H9 (cell line): Measurements from ENCODE around the gene TSACC. TPM values are rescaled to one million over a fixed set of nuclear protein-coding genes. Genes with fewer than 3 reads are reported as not detected.
A peak's percentile ranks its signal among the peaks of the same experiment; 100 is the strongest.

Experiments
- DNase-seq: peaks from one replicate; pipeline ENCODE4 v3.0.0-alpha.2; 2017
- H2AFZ ChIP-seq: one replicate; pipeline ENCODE4 v1.6.1; 2013; ENCODE audit warnings: mild to moderate bottlenecking, low read length, control low read depth, moderate library complexity
- H2AK5ac ChIP-seq: 2 replicates; pipeline ENCODE4 v1.6.1; 2013; ENCODE audit warnings: low read length, control low read depth, mixed read lengths; ENCODE audit not compliant: insufficient read length
- H2BK120ac ChIP-seq: one replicate; pipeline ENCODE4 v1.6.1; 2013; ENCODE audit warnings: low read depth, mild to moderate bottlenecking, low read length, control low read depth, inconsistent platforms; ENCODE audit not compliant: poor library complexity, severe bottlenecking
- H2BK12ac ChIP-seq: 2 replicates; pipeline ENCODE4 v1.6.1; 2013; ENCODE audit warnings: low read length, control low read depth, mixed read lengths, low read depth; ENCODE audit not compliant: insufficient read length
- H2BK15ac ChIP-seq: 2 replicates; pipeline ENCODE4 v1.6.1; 2013; ENCODE audit warnings: low read depth, low read length, control low read depth
- H2BK20ac ChIP-seq: one replicate; pipeline ENCODE4 v1.6.1; 2013; ENCODE audit warnings: low read depth, mild to moderate bottlenecking, low read length, control low read depth, inconsistent platforms; ENCODE audit not compliant: poor library complexity, severe bottlenecking
- H2BK5ac ChIP-seq: 2 replicates; pipeline ENCODE4 v1.6.1; 2013; ENCODE audit warnings: low read length, control low read depth, mixed read lengths; ENCODE audit not compliant: insufficient read length
- H3K14ac ChIP-seq: 2 replicates; pipeline ENCODE4 v1.6.1; 2013; ENCODE audit warnings: low read length, control low read depth; ENCODE audit not compliant: insufficient read depth
- H3K18ac ChIP-seq: 2 replicates; pipeline ENCODE4 v1.6.1; 2013; ENCODE audit warnings: low read depth, mild to moderate bottlenecking, mixed read lengths, low read length, control low read depth; ENCODE audit not compliant: insufficient read length
- H3K23ac ChIP-seq: 2 replicates; pipeline ENCODE4 v1.6.1; 2013; ENCODE audit warnings: low read length, control low read depth, mixed read lengths, low read depth; ENCODE audit not compliant: insufficient read length
- H3K23me2 ChIP-seq: 2 replicates; pipeline ENCODE4 v1.6.1; 2013; ENCODE audit warnings: low read depth, mild to moderate bottlenecking, mixed read lengths, low read length, control low read depth; ENCODE audit not compliant: insufficient read length, poor library complexity, severe bottlenecking
- H3K27ac ChIP-seq: 2 replicates; pipeline ENCODE4 v1.5.1; 2013; ENCODE audit warnings: low read length, control low read depth, mixed read lengths, low read depth; ENCODE audit not compliant: insufficient read length
- H3K27me3 ChIP-seq: 2 replicates; pipeline ENCODE4 v1.6.1; 2013; ENCODE audit warnings: low read length, control low read depth, inconsistent platforms; ENCODE audit not compliant: insufficient read depth
- H3K4ac ChIP-seq: 2 replicates; pipeline ENCODE4 v1.6.1; 2013; ENCODE audit warnings: low read depth, mild to moderate bottlenecking, control low read depth, inconsistent platforms, low read length, moderate library complexity
- H3K4me1 ChIP-seq: 2 replicates; pipeline ENCODE4 v1.6.1; 2013; ENCODE audit warnings: low read length, control low read depth, inconsistent platforms; ENCODE audit not compliant: insufficient read depth
- H3K4me2 ChIP-seq: 2 replicates; pipeline ENCODE4 v1.6.1; 2013; ENCODE audit warnings: low read length, control low read depth, mixed read lengths; ENCODE audit not compliant: insufficient read length, insufficient read depth
- H3K56ac ChIP-seq: 2 replicates; pipeline ENCODE4 v1.6.1; 2013; ENCODE audit warnings: low read depth, mild to moderate bottlenecking, mixed read lengths, low read length, control low read depth; ENCODE audit not compliant: insufficient read length
- H3K79me1 ChIP-seq: 2 replicates; pipeline ENCODE4 v1.6.1; 2013; ENCODE audit warnings: low read depth, mild to moderate bottlenecking, moderate library complexity, low read length, control low read depth, inconsistent platforms; ENCODE audit not compliant: insufficient read depth, poor library complexity, severe bottlenecking
- H3K79me2 ChIP-seq: 2 replicates; pipeline ENCODE4 v1.6.1; 2013; ENCODE audit warnings: low read length, control low read depth, inconsistent platforms; ENCODE audit not compliant: insufficient read depth
- H3K9ac ChIP-seq: 2 replicates; pipeline ENCODE4 v1.6.1; 2013; ENCODE audit warnings: low read length, control low read depth, mixed read lengths; ENCODE audit not compliant: insufficient read length; ENCODE audit errors: extremely low read depth
- H3K9me3 ChIP-seq: one replicate; pipeline ENCODE4 v1.6.1; 2013; ENCODE audit warnings: low read depth, low read length, inconsistent platforms; ENCODE audit not compliant: control insufficient read depth
- H3T11ph ChIP-seq: one replicate; pipeline ENCODE4 v1.6.1; 2013; ENCODE audit warnings: mild to moderate bottlenecking, low read length, control low read depth, inconsistent platforms
- H4K20me1 ChIP-seq: one replicate; pipeline ENCODE4 v1.6.1; 2013; ENCODE audit not compliant: control insufficient read depth, insufficient read length, insufficient read depth
- H4K5ac ChIP-seq: 2 replicates; pipeline ENCODE4 v1.6.1; 2013; ENCODE audit warnings: low read depth, mild to moderate bottlenecking, mixed read lengths, low read length, control low read depth; ENCODE audit not compliant: insufficient read length
- H4K8ac ChIP-seq: replicated peaks from 2 replicates; pipeline ENCODE4 v1.6.1; 2013; ENCODE audit warnings: low read length, control low read depth, mixed read lengths, low read depth; ENCODE audit not compliant: insufficient read length
- H4K91ac ChIP-seq: 2 replicates; pipeline ENCODE4 v1.6.1; 2013; ENCODE audit warnings: low read depth, mild to moderate bottlenecking, moderate library complexity, mixed read lengths, low read length, control low read depth; ENCODE audit not compliant: insufficient read length
- H3K27ac Mint-ChIP-seq, 3 experiments: 2 replicates in 2 of 3; 3 replicates in 1 of 3; pipeline ENCODE4 v1.8.0; 2020 to 2021; ENCODE audit warnings: mixed read lengths in 3 of 3, mild to moderate bottlenecking in 1 of 3, moderate library complexity in 1 of 3
- H3K27me3 Mint-ChIP-seq: 2 replicates; pipeline ENCODE4 v1.8.0; 2021; ENCODE audit warnings: low read depth, mild to moderate bottlenecking, moderate library complexity, mixed read lengths
- H3K36me3 Mint-ChIP-seq, 3 experiments: 2 replicates in 2 of 3; 3 replicates in 1 of 3; pipeline ENCODE4 v1.8.0; 2020 to 2021; ENCODE audit warnings: low read depth in 3 of 3, mixed read lengths in 3 of 3; ENCODE audit not compliant: insufficient read depth in 1 of 3
- H3K4me1 Mint-ChIP-seq, 2 experiments: 2 replicates each; pipeline ENCODE4 v1.8.0; 2020; ENCODE audit warnings: mixed read lengths in 2 of 2
- H3K4me3 Mint-ChIP-seq, 2 experiments: 2 replicates in 1 of 2; 3 replicates in 1 of 2; pipeline ENCODE4 v1.8.0; 2020 to 2021; ENCODE audit warnings: mild to moderate bottlenecking in 2 of 2, mixed read lengths in 2 of 2, moderate library complexity in 1 of 2
- H3K9me3 Mint-ChIP-seq, 2 experiments: 2 replicates in 1 of 2; 3 replicates in 1 of 2; pipeline ENCODE4 v1.8.0; 2020; ENCODE audit warnings: mild to moderate bottlenecking in 2 of 2, mixed read lengths in 2 of 2, moderate library complexity in 1 of 2
- WGBS: extraction: QIAGEN DNeasy Blood & Tissue Kit; methylation state at CpG from one replicate; pipeline ENCODE4 v1.1.7; 2013; ENCODE audit warnings: missing lambda C conversion rate, low lambda C conversion rate, mixed read lengths; ENCODE audit not compliant: insufficient read length; ENCODE audit errors: extremely low coverage; 5-methylcytosine and 5-hydroxymethylcytosine counted together
- total RNA-seq: library from RNA; stranded (reverse); gene quantifications from 2 replicates; pipeline ENCODE4 v1.2.1, GENCODE V29; 2021
- TF ChIP-seq, protein P1 (sequence below): fragments of 200-600 bp; sonication (generic); conservative IDR thresholded peaks from 3 replicates; pipeline ENCODE4 v1.8.0; 2021; ENCODE audit warnings: antibody characterized with exemption, mild to moderate bottlenecking

Gene TSACC
- total RNA-seq, 1 experiment from 2014 or later = 2.3 TPM

DNA sequence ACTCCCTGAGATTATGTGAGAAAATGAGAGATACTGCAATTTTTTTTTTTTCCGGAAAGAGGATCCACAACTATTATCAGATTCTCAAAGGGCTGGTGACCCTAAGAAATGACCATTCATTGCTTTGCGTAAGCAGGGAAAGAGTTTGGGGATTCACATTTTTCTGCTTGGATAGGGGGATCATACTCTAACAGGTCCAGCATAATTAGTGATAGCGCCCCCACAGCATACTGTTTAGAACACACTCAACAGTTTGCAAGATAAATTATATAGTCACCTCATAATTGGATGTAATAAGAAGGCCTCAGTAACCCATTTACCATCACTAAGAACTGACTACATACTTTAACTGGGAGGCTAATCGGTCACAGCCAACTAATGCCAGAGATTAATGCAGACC, 2.1 kb upstream of the TSACC start:
- Histone ChIP-seq H3K27me3 (no peaks in the 10 kb centered on the region), H4K91ac (no peak overlapping the region), H4K8ac (no peak overlapping the region), H3K23ac (no peak overlapping the region), H3K4me2 (peak overlapping the region; percentile 86), H3T11ph (no peak overlapping the region), H3K23me2 (peaks cover 7% of the 10 kb centered on the region), H3K79me1 (no peaks in the 10 kb centered on the region), H3K18ac (no peak overlapping the region), H2BK5ac (no peak overlapping the region), H3K27ac (no peak overlapping the region), H3K9me3 (no peaks in the 10 kb centered on the region), H3K4ac (no peak overlapping the region), H3K4me1 (0 out of 2 replicates have a peak, but pooled peaks cover 2% of the 10 kb centered on the region), H3K56ac (no peak overlapping the region), H2BK120ac (no peak overlapping the region), H3K9ac (no peak overlapping the region), H2BK12ac (no peak overlapping the region), H2AFZ (no peak overlapping the region), H2BK20ac (no peak overlapping the region), H3K79me2 (peaks cover 24% of the 10 kb centered on the region), H4K5ac (no peak overlapping the region), H4K20me1 (no peaks in the 10 kb centered on the region), H2BK15ac (no peak overlapping the region), H2AK5ac (no peak overlapping the region), H3K14ac (no peak overlapping the region)
- no peaks in the 10 kb centered on the region; a peak in 2 of 5 replicates for H3K9me3 Mint-ChIP-seq
- H3K4me1 Mint-ChIP-seq = peaks cover 14 to 20% of the 10 kb centered on the region in 2 experiments
- peak overlapping the region; percentile 97 to 98 for H3K4me3 Mint-ChIP-seq
- H3K36me3 Mint-ChIP-seq = peaks cover 37 to 65% (median 61%) of the 10 kb centered on the region in 3 experiments
- no peaks in the 10 kb centered on the region; the same call in 1 of the 2 replicates for H3K27me3 Mint-ChIP-seq
- H3K27ac Mint-ChIP-seq = no peak overlapping the region
- DNase-seq = no peak
- no CpG with 5 or more reads among the region's 4 CpGs for WGBS
- TF ChIP-seq, protein P1, sequence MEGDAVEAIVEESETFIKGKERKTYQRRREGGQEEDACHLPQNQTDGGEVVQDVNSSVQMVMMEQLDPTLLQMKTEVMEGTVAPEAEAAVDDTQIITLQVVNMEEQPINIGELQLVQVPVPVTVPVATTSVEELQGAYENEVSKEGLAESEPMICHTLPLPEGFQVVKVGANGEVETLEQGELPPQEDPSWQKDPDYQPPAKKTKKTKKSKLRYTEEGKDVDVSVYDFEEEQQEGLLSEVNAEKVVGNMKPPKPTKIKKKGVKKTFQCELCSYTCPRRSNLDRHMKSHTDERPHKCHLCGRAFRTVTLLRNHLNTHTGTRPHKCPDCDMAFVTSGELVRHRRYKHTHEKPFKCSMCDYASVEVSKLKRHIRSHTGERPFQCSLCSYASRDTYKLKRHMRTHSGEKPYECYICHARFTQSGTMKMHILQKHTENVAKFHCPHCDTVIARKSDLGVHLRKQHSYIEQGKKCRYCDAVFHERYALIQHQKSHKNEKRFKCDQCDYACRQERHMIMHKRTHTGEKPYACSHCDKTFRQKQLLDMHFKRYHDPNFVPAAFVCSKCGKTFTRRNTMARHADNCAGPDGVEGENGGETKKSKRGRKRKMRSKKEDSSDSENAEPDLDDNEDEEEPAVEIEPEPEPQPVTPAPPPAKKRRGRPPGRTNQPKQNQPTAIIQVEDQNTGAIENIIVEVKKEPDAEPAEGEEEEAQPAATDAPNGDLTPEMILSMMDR = peak; percentile 58; the same call in 2 of the 3 replicates
